ENCODE data around the gene CDYL. TPM values are rescaled to one million over a fixed set of nuclear protein-coding genes. Genes with fewer than 3 reads are reported as not detected.

Gene CDYL
- polyA plus RNA-seq, 3 donors from 2014 or later, result 4.0 to 19.9 (median 13.4) TPM

DNA sequence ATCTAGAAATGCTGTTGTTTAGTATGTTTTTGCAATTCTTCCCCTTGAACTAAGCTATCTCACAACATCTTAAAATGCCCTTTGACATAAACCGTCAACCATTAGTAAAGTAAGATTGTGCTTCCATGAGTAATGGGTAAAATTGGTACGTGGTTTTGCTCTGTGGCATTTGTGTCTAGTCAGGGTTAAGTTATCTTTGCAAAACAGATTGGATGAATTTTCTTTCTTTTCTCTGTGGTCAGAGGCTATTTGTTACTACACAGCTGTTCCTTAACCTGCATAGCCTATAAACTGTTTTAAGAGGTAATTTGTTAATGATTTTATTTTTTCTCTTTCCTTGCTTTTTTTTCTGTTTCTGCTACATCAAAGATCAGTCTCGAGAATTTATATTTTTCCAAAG is 152.2 kb downstream of the CDYL start:
- no peak for DNase-seq
- H3K4me3 Mint-ChIP-seq, result peak overlapping the region in 1 of 5 donors; percentile 18
- H3K9me3 Mint-ChIP-seq, result no peaks in the 10 kb centered on the region
- H3K36me3 Mint-ChIP-seq, result peaks cover 0 to 8% (median 5%) of the 10 kb centered on the region in 3 donors
- peaks cover 75 to 82% of the 10 kb centered on the region in 2 donors for H3K4me1 Mint-ChIP-seq
- H3K27ac Mint-ChIP-seq, result peak overlapping the region in 2 of 6 donors; percentile 14 to 55
- H3K27me3 Mint-ChIP-seq (ENCODE audit: low read depth in 3 of 3), result peaks cover 0 to 5% (median 0%) of the 10 kb centered on the region in 3 donors

DNA sequence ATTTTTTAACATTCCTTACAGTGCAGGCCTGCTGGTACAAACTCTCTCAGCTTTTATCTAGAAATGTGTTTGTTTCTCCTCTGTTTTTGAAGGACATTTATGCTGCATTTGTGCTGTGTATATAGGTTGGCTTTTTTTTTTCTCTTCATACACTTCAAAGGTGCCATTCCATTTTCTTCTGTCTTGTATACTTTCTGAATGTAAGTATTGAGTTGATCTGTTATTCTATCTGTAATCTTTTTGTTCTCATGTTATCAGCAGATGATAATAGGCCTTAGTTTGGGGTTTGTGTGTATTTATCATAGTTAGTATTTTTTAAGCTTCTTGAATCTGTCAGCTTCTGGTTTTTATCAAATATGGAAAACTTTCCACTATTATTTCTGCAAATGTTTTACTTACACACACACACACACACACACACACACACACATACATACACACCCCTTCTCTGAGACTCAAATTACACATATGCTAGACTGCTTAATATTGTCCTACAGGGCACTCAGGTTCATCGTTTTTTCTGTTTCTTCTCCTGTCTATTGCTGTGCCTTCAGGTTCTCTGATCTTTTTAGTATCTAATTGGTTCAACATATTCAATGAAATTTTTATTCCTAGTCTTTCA is 153.0 kb downstream of the CDYL start:
- peaks cover 0 to 5% (median 4%) of the 10 kb centered on the region in 3 donors for H3K36me3 Mint-ChIP-seq
- H3K4me1 Mint-ChIP-seq, result peaks cover 77 to 86% of the 10 kb centered on the region in 2 donors
- peak overlapping the region in 2 of 6 donors; percentile 17 to 24 for H3K27ac Mint-ChIP-seq
- no peaks in the 10 kb centered on the region for H3K9me3 Mint-ChIP-seq
- peaks cover 0 to 3% (median 0%) of the 10 kb centered on the region in 3 donors for H3K27me3 Mint-ChIP-seq (ENCODE audit: low read depth in 3 of 3)
- DNase-seq, result no peak
- peak overlapping the region in 1 of 5 donors; percentile 7 for H3K4me3 Mint-ChIP-seq

DNA sequence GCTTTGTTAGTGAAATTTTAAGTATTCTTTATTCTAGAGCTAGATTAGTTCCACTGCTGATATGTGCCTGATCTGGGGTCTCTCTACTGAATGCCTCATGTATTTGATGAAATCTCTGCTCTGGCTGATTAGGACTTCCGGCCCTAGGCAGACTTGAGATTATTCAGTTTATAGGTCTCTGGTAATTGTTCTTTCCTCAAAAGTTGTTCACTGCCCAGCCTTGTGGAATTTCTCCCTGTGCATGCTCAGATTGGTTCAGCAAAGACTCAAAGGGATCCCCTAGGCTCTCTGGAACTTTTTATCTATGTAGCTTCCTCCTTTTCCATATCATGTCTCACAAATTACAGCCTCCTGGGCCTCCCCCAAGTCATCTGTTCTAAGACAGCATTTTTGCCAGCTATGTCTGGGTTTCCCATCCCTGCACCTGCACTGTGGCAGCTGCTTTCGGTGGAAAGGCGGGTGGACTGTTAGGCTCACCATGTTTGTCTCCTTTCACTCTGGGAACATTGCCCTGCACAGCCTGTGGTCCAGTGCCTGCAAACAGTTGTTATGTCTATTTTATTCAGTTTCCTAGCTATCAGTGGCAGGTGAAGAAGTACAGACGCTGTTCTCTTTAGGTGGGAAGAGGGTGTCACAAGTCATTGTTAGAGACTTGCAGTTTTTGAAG is 154.0 kb downstream of the CDYL start:
- peak overlapping the region in 1 of 6 donors; percentile 23 for H3K27ac Mint-ChIP-seq

DNA sequence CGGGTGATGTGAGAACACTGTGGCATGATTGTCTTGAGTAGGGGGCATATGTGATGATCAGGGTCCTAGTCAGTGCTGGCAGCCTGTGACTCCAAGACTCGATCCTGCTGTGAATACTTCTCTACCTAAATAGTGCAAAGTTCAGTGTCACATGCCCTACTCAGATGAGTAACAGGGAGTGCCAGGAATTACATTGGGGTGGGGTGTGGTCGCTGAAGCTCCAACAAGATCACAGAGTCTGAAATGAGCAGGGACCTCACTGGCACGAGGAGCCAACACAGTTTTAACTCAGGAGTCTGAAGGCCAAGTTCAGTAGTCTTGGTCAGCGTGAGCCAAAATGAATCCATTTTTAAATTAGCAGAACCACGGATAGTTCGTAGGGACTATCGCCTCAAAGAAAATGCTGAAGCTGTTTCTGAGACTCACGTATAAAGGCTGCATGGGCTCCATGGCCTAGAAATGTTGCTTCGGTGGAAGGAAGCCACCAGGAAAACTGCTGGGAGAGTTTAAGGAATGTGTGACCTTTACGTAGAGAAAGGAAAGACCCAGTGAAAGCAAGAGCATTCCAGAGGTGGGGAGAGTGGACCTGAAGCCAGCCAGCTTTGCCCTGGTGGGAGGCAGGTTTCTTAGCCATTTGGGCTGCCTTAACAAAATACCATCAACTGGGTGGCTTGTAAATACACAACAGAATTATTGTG is 155.5 kb downstream of the CDYL start:
- no peaks in the 10 kb centered on the region for H3K9me3 Mint-ChIP-seq
- H3K27ac Mint-ChIP-seq, result peak overlapping the region in 1 of 6 donors; percentile 52
- H3K4me1 Mint-ChIP-seq, result peaks cover 84 to 89% of the 10 kb centered on the region in 2 donors
- DNase-seq, result no peak
- H3K4me3 Mint-ChIP-seq, result no peak overlapping the region
- H3K36me3 Mint-ChIP-seq, result peaks cover 0 to 5% (median 0%) of the 10 kb centered on the region in 3 donors
- peaks cover 0 to 3% (median 0%) of the 10 kb centered on the region in 3 donors for H3K27me3 Mint-ChIP-seq (ENCODE audit: low read depth in 3 of 3)

More for the DNA sequence above, 154.0 kb downstream of the CDYL start:
- H3K36me3 Mint-ChIP-seq, result peaks cover 0 to 5% (median 0%) of the 10 kb centered on the region in 3 donors
- DNase-seq, result no peak
- H3K4me1 Mint-ChIP-seq, result peaks cover 77 to 86% of the 10 kb centered on the region in 2 donors
- peaks cover 0 to 3% (median 0%) of the 10 kb centered on the region in 3 donors for H3K27me3 Mint-ChIP-seq (ENCODE audit: low read depth in 3 of 3)
- no peaks in the 10 kb centered on the region for H3K9me3 Mint-ChIP-seq
- no peak overlapping the region for H3K4me3 Mint-ChIP-seq

DNA sequence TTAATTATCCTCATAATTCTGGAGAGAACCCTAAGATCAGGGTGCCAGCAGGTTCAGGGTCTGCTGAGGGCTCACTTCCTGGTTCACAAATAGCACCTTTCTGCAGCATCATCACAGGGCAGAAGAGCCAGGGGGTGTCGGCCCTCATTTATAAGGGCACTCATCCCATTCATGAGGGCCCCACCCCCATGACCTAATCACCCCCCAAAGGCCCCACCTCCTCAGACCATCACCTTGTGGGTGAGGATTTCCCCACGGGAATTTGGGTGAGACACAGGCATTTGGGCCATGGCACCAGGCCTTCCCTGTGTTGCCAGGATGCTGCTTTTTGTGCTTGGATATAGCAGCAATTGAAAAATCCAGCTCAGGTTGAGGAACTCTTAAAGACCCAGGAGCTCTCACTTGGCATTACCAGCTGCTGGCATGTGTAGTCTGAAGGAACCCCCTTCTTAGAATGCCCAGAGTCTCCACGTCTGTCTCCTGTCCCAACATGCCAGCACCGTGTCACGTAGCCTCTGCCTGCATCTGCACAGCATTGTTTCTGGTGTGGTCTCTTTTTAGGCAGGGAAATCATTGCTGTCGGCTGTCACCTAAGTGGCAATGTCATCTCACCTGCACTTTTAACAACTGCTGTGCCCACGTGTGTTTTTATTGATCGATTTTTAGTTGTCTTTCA is 156.2 kb downstream of the CDYL start:
- Mint-ChIP-seq H3K4me3 (no peak overlapping the region), H3K9me3 (no peaks in the 10 kb centered on the region), H3K27ac (peak overlapping the region in 1 of 6 donors; percentile 46), H3K27me3 (ENCODE audit: low read depth in 3 of 3) (peaks cover 0 to 3% (median 0%) of the 10 kb centered on the region in 3 donors), H3K36me3 (peaks cover 0 to 5% (median 0%) of the 10 kb centered on the region in 3 donors), H3K4me1 (peaks cover 80 to 87% of the 10 kb centered on the region in 2 donors)
- DNase-seq, result no peak

DNA sequence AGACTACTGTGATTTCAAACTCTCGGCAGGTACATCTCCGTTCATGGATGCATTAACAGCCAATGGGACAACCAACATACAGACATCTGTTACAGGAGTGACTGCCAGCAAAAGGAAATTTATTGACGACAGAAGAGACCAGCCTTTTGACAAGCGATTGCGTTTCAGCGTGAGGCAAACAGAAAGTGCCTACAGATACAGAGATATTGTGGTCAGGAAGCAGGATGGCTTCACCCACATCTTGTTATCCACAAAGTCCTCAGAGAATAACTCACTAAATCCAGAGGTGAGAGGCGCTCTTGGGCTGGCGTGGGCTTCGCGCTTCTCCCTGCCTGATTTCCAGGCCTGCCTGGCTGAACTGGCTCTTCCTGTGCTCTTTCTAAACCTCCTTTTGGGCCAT is 159.3 kb downstream of the CDYL start:
- peak overlapping the region in 4 of 6 donors; percentile 21 to 82 (median 46) for H3K27ac Mint-ChIP-seq

DNA sequence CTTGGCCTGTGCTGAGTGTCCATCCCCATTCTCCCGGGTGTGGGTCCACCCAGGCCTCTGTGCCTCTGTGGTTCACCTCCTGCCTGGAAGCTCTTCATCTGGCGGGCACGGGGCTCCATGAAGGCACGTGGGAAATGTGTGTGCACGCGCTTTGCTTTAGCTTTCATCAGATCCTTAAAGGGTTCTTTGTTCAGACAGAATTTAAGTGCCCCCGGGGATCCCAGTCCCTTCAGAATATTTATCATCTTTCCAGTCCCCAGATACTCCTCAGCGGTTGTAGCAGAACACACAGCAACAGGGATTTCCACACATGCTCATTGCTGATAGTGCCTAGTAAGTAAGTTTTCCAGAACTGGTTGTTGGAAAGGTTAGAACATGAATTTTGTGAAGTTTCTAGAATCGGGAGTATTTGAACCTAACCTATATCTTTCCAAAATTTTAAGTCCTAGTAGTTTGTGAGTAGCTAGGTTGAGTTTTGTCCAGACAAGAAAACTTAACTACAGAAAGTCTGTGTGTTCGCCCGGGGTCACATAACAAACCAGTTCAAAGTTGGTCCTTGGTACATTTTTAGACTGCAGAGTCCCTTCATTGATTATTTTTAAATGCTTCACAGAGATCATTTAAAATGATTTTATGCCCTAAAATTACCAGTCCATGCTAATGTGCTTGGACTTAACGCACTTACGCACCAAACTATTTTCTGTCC is 159.9 kb downstream of the CDYL start:
- Mint-ChIP-seq H3K9me3 (no peaks in the 10 kb centered on the region), H3K4me1 (peaks cover 51 to 64% of the 10 kb centered on the region in 2 donors), H3K27me3 (ENCODE audit: low read depth in 3 of 3) (peaks cover 0 to 3% (median 0%) of the 10 kb centered on the region in 3 donors), H3K36me3 (peaks cover 0 to 9% (median 7%) of the 10 kb centered on the region in 3 donors), H3K27ac (peak overlapping the region in 4 of 6 donors; percentile 4 to 74 (median 34)), H3K4me3 (peak overlapping the region in 3 of 5 donors; percentile 0 to 22 (median 19))
- DNase-seq, result no peak

More for the DNA sequence above, 159.3 kb downstream of the CDYL start:
- H3K9me3 Mint-ChIP-seq, result no peaks in the 10 kb centered on the region
- peak overlapping the region in 1 of 5 donors; percentile 9 for H3K4me3 Mint-ChIP-seq
- peaks cover 53 to 64% of the 10 kb centered on the region in 2 donors for H3K4me1 Mint-ChIP-seq
- peaks cover 0 to 9% (median 7%) of the 10 kb centered on the region in 3 donors for H3K36me3 Mint-ChIP-seq
- peak; percentile 11 to 29 (median 26) for DNase-seq
- peaks cover 0 to 3% (median 0%) of the 10 kb centered on the region in 3 donors for H3K27me3 Mint-ChIP-seq (ENCODE audit: low read depth in 3 of 3)

DNA sequence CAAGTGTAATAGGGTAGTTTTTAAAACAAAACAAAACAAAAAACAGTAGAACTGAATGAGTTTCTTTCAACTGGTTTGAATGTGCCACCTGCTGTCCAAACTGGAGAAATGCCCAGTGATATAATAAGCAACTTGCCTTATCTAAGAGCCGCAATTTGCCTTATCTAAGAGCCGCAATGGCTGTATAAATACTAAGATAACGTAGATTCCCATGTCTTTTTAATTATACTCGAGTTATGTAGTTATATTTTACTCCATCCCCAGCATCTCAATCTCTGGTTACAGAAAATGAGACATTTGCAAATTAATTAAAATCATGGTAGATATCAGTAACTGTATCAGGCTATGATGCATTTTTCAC is 160.5 kb downstream of the CDYL start:
- DNase-seq, result peak; percentile 17 to 29 (median 25)
- H3K27ac Mint-ChIP-seq, result peak overlapping the region in 2 of 6 donors; percentile 51 to 74
- peaks cover 48 to 64% of the 10 kb centered on the region in 2 donors for H3K4me1 Mint-ChIP-seq
- no peaks in the 10 kb centered on the region for H3K9me3 Mint-ChIP-seq
- H3K36me3 Mint-ChIP-seq, result peaks cover 0 to 9% (median 7%) of the 10 kb centered on the region in 3 donors
- peak overlapping the region in 2 of 5 donors; percentile 19 to 22 for H3K4me3 Mint-ChIP-seq
- H3K27me3 Mint-ChIP-seq (ENCODE audit: low read depth in 3 of 3), result peaks cover 0 to 3% (median 0%) of the 10 kb centered on the region in 3 donors

DNA sequence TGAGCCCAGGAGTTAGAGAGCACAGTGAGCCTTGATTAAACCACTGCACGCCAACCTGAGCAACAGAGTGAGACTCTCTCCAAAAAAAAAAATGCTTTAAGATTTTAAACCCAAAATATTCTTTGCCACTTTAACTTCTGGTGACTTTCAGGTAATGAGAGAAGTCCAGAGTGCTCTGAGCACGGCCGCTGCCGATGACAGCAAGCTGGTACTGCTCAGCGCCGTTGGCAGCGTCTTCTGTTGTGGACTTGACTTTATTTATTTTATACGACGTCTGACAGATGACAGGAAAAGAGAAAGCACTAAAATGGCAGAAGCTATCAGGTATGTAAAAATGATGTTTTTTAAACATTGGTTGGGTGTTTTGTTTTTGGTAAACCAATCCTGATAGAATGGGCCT is 161.2 kb downstream of the CDYL start:
- Mint-ChIP-seq H3K4me1 (peaks cover 53 to 69% of the 10 kb centered on the region in 2 donors), H3K27me3 (ENCODE audit: low read depth in 3 of 3) (peaks cover 0 to 3% (median 0%) of the 10 kb centered on the region in 3 donors), H3K4me3 (no peak overlapping the region), H3K36me3 (peaks cover 0 to 9% (median 7%) of the 10 kb centered on the region in 3 donors), H3K9me3 (no peaks in the 10 kb centered on the region), H3K27ac (no peak overlapping the region)
- DNase-seq, result no peak

DNA sequence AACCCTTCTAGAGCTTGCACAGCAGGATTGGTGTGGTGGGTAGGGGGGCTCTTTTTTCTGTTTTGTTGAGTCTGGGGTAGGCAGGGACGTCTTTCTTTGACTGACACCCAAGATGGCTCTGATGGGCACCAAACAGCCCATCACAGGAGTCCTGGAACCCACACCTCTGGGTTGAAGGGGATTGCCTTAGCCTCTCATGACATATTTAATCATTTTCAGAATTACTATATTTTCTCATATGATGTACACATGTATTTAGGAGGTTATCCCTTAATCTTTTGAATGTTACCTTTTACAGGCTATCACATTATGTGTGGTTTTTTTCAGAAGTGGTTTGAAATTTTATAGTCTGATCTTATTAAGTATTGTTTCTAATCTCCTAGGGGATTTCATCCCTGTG is 163.0 kb downstream of the CDYL start:
- H3K27me3 Mint-ChIP-seq (ENCODE audit: low read depth in 3 of 3), result peaks cover 0 to 3% (median 0%) of the 10 kb centered on the region in 3 donors
- H3K4me1 Mint-ChIP-seq, result peaks cover 56 to 71% of the 10 kb centered on the region in 2 donors
- no peak overlapping the region for H3K27ac Mint-ChIP-seq
- H3K4me3 Mint-ChIP-seq, result no peak overlapping the region
- H3K9me3 Mint-ChIP-seq, result no peaks in the 10 kb centered on the region
- peaks cover 4 to 7% (median 5%) of the 10 kb centered on the region in 3 donors for H3K36me3 Mint-ChIP-seq
- no peak for DNase-seq

DNA sequence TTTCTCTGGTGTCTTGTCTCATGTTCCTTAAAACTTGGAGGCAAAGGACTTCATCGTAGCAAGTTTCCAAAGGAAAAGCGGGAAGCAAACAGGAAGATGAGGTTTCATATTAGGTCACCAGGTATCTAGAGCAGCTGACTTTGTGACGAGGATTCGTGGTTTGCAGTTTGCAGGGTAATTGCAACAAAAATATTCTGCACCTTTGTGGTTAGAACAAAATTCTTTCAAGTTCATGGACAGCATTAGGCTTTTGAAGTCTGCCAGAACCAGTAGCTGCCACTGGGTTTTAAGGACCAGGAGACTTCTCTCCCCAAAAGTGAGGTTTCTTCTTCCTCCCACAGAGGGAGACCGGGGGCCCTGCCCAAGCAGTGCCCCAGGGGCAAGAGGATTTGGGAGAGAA is 164.2 kb downstream of the CDYL start:
- peaks cover 45 to 65% of the 10 kb centered on the region in 2 donors for H3K4me1 Mint-ChIP-seq
- peak overlapping the region in 1 of 6 donors; percentile 24 for H3K27ac Mint-ChIP-seq
- DNase-seq, result no peak
- H3K4me3 Mint-ChIP-seq, result no peak overlapping the region
- peaks cover 8 to 11% (median 10%) of the 10 kb centered on the region in 3 donors for H3K36me3 Mint-ChIP-seq
- peaks cover 0 to 3% (median 0%) of the 10 kb centered on the region in 3 donors for H3K27me3 Mint-ChIP-seq (ENCODE audit: low read depth in 3 of 3)
- no peaks in the 10 kb centered on the region for H3K9me3 Mint-ChIP-seq

DNA sequence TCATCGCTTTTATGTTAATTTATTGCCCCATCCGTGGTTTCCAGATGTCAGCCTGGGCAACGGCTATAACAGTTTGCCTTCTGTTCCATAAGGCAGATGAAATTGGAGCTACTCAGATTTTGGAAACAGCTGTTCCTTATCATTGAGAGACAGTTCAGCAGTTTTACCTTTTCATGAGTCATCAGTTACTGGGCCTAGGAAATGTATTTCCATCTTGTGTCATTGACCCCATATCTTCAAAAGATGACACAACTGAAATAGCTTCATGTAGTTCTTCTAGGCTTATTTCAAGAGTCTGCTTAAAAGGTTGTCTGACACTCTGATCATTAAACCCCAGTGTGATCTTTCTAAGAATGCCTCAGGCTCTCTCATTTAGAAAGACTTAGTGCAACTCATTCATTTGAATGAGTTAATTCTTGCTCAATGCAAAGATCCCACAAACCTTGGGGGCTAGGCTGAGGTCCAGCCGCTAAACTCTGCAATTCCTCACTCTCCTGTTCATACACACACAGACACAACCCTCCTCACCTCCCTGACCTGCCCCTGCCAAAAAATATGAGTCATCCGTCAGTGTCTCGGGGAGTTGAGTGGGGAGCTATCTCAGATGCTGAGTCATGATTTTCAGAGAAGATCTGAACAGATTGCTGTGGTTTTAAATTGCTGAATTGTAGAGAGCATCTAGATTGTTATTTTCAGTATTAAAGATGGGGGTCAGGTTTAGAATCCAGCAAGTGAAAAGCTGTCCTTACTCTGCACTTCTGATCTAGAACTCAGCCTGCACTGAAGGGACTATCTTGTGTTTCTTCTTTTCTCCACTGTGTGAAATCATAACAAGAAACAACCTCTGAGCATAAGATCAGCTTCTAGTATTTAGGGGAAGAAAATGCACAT is 165.8 kb downstream of the CDYL start:
- DNase-seq, result peak; percentile 13 to 41 (median 30)
- H3K4me3 Mint-ChIP-seq, result peak overlapping the region; percentile 1 to 64 (median 28)
- peaks cover 33 to 51% of the 10 kb centered on the region in 2 donors for H3K4me1 Mint-ChIP-seq
- no peaks in the 10 kb centered on the region for H3K9me3 Mint-ChIP-seq
- H3K27ac Mint-ChIP-seq, result peak overlapping the region; percentile 50 to 95 (median 80)
- peaks cover 0 to 3% (median 0%) of the 10 kb centered on the region in 3 donors for H3K27me3 Mint-ChIP-seq (ENCODE audit: low read depth in 3 of 3)
- peaks cover 8 to 11% (median 10%) of the 10 kb centered on the region in 3 donors for H3K36me3 Mint-ChIP-seq

Measured in immature natural killer cell (primary cell).